NCI-H345 (cell line): ENCODE results near the gene SOX5.

Source experiments
- DNase-seq: peaks from one replicate; lab custom pipeline; 2025; lab: John Stamatoyannopoulos, UW

The SOX5 gene

DNA sequence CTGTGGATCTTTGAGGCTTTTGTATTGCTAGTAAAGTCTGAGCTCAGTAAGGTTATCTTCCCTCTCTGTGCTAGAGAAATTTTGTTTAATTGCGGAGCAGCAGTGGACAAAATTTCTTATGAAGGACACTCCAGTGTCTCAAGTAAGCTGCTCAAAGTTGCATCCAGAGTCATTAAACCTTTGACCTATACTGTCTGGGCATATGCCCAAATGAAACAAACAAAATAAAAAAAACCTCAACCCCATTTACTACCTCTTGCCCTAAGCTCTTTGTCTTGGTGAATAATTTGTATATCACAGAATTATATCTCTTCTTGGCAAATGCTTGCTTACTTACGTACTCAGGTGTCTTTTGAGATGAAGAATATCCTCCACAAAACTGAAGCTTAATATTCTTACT lies 465.2 kb downstream of the SOX5 start:
- no peak for DNase-seq

DNA sequence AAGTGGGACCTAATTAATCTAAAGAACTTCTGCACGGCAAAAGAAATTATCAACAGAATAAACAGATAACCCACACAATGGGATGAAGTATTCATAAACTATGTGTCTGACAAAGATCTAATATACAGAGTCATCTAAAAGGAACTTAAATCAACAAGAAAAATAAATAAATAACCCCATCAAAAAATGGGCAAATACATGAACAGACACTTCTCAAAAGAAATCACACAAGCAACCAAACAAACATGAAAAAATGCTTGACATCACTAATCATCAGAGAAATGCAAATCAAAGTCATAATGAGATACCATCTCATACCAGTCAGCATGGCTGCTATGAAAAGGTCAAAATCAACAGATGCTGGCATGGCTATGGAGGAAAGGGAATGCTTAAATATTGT lies 466.9 kb downstream of the SOX5 start:
- no peak for DNase-seq
